GM21515 (cell line): ENCODE data around the gene KRT34.
"Not testable (repeated sequence)": the region's sequence is repeated elsewhere in the genome, so short reads cannot be mapped to it uniquely, and the experiment has no call there.

Experiments
- ATAC-seq: cut with Tn5 transposase; IDR thresholded peaks from one replicate; pipeline ENCODE4 v1.9.1; 2021; ENCODE audit not compliant: unreplicated experiment

KRT34 gene

GRCh38 chr17:41404024-41404671 lies 22.0 kb upstream of the KRT34 start:
- no peak for ATAC-seq

GRCh38 chr17:41403404-41404023 lies 21.4 kb upstream of the KRT34 start:
- ATAC-seq: no peak

GRCh38 chr17:41402161-41402560 lies 20.1 kb upstream of the KRT34 start:
- ATAC-seq: no peak

- no peak for ATAC-seq
Observed at GRCh38 chr17:41396996-41397660, 15.0 kb upstream of the KRT34 start, which contains the start of gene KRT31. TSS of gene KRT31 (minus strand) at chr17:41397608. CDS start at chr17:41397539, 69 bp downstream.

- ATAC-seq: no peak
Observed at GRCh38 chr17:41396340-41396739, 14.2 kb upstream of the KRT34 start.

GRCh38 chr17:41395611-41396010 lies 13.5 kb upstream of the KRT34 start:
- ATAC-seq: no peak

- not testable (repeated sequence) for ATAC-seq
Observed at GRCh38 chr17:41395044-41395443, 12.9 kb upstream of the KRT34 start.

- ATAC-seq: no peak
Observed at GRCh38 chr17:41394254-41394996, 12.3 kb upstream of the KRT34 start.

- ATAC-seq: no peak
Observed at GRCh38 chr17:41393826-41394225, 11.7 kb upstream of the KRT34 start.

GRCh38 chr17:41393294-41393693 lies 11.2 kb upstream of the KRT34 start:
- ATAC-seq: no peak

- ATAC-seq: no peak
Observed at GRCh38 chr17:41392278-41392677, 10.2 kb upstream of the KRT34 start.

- no peak for ATAC-seq
Observed at GRCh38 chr17:41391535-41391934, 9.4 kb upstream of the KRT34 start.

- no peak for ATAC-seq
Observed at GRCh38 chr17:41390411-41390938, 8.4 kb upstream of the KRT34 start.

- ATAC-seq: no peak
Observed at GRCh38 chr17:41387670-41388069, 5.6 kb upstream of the KRT34 start.

GRCh38 chr17:41386227-41386626 lies 4.1 kb upstream of the KRT34 start:
- no peak for ATAC-seq

GRCh38 chr17:41383690-41384089 lies 1.6 kb upstream of the KRT34 start:
- ATAC-seq: no peak

- no peak for ATAC-seq
Observed at GRCh38 chr17:41382394-41382793, 288 bp upstream of the KRT34 start.

- ATAC-seq: not testable (repeated sequence)
Observed at GRCh38 chr17:41380091-41380490, 2.0 kb downstream of the KRT34 start.

GRCh38 chr17:41377546-41377945 lies 4.6 kb downstream of the KRT34 start:
- no peak for ATAC-seq

- ATAC-seq: no peak
Observed at GRCh38 chr17:41369713-41370112, 12.4 kb downstream of the KRT34 start, which contains the start of gene KRT33B. TSS of gene KRT33B (minus strand) at chr17:41369813. CDS start at chr17:41369750, 63 bp downstream.

- ATAC-seq: no peak
Observed at GRCh38 chr17:41369023-41369422, 13.1 kb downstream of the KRT34 start.
